Right kidney (tissue), 1 donor: Measurements from ENCODE around the gene MAB21L4.

ENCODE experiments used
- DNase-seq: peaks from one replicate; pipeline ENCODE4 v3.0.0-alpha.2; 2016

Gene MAB21L4

DNA sequence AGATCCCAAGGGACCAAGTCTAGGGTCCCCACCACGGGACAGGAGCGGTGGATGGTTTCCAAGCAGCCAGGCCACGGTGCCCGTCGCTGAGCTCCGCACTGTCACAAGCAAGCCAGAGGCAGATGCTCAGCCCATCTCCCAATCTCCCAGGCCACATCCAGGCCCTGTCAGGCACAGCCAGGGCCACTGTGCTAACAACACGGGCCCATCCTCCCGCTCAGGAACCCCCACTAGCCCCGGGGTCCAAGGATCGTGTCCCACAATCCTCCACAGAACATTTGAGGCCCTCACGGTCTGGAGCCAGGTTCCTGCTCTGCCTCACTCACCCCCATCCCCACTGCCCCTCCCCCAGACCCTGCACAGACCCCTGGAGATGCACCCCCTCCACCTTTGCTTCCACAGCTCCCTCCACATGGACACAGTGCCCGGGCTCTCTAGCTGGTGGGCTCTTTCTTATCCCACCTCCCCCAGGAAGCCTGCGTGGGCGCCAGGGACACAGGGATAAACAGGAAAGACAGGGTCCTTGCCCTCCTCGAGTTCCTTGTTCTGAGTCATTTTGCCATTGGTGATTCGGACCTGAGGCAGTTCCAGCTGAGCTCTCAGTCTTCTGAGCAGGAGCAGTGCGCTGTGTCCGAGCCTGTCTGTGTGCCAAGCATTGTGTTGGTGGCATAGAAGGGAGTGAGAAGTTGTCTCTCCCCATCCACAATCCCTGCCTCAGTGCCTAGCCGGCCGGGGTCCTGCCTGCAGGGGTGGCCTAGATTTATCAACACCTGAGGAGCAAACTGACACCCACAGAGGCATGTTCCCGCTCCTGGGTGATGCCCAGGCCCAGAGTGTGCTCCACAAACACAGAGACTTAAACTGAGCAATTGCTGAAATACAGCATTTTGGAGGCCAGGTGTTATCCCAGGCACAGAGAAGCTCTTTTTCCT lies 17.2 kb upstream of the MAB21L4 start:
- DNase-seq = no peak

DNA sequence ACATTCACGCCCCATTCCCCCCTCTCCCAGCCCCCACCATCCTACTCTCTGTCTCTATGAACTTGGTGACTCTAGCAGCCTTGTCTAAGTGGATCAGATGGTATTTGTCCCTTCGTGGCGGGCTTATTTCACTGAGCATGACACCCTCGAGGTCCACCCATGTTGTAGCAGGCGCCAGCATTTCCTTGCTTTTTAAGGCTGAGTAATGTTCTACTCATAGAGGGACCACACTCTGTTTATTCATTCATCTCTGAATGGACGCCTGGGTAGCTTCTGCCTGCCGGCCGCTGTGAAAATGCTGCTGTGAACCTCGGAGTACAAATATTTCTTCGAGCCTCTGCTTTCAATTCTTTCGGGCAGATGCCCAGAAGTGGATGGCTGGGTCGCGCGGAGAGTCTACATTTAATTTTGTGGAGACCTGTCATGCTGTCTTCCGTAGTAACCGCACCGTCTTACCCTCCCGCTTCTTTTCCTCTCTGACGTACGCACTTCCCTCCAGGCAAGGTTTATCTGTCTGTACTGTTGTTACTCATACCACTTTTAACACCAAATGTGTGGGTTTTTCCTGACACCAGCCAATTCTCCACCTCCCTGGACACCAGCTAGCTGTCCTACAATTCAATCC lies 15.8 kb upstream of the MAB21L4 start:
- no peak for DNase-seq

DNA sequence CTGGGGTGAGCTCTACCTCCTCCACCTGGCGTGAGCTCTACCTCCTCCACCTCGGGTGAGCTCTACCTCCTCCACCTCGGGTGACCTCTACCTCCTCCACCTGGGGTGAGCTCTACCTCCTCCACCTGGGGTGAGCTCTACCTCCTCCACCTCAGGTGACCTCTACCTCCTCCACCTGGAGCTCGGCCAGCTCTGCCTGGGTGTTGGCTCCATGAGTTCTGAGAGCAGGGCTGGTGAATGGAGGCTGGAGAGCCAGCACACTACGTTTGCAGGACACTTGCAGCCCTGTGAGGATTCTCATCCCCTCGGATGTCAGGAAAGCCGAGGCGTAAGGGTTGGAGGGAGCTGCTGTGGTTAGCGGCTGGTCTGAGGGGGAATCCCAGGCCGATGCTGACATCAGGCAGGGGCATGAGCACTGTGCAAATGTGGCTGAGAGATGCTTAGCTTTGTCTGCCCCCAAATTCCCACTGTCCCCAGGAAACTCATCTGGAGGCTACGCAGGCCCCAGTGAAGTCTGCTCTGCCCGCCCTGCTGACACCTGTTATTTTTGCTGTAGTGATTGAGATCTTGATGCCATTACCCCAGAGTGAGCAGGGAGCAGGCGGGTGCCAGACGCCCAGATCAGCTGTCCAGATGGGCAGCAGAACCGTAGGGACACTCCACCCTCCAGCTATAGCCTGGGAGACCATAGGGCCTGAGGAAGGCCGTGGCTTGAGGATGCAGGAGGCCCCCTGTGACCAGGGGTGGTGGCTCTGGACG lies 13.4 kb upstream of the MAB21L4 start:
- no peak for DNase-seq

DNA sequence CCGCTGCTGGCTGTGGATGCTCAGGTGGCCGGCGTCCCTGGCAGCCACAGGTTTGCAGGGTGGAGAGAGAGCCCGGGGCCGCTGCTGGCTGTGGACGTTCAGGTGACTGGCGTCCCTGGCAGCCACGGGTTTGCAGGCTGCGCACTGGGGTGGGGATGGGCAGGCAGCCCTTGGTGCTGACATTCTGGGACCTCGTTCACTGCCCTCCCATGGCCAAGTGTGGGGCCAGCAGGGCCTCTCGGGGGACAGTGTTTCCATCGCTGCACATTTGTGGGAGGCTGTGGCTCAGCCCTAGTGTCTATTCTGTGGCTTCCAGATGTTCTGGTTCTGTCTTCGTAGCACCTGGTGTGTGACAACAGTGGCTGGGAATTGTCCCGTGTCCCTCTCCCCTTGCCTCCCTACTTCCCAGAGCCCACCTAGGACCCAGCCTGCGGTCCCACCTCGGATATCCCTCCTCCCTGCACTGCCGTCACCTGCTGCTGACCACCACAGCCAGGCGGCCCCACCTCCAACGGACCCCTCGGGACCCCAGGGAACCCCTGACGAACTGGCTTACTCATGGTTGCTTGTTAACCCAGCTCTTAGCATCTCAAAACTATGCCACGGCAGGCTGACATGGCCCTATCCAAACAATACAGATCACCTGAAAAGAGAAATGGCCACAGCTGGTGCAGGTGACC lies 11.1 kb upstream of the MAB21L4 start:
- no peak for DNase-seq

DNA sequence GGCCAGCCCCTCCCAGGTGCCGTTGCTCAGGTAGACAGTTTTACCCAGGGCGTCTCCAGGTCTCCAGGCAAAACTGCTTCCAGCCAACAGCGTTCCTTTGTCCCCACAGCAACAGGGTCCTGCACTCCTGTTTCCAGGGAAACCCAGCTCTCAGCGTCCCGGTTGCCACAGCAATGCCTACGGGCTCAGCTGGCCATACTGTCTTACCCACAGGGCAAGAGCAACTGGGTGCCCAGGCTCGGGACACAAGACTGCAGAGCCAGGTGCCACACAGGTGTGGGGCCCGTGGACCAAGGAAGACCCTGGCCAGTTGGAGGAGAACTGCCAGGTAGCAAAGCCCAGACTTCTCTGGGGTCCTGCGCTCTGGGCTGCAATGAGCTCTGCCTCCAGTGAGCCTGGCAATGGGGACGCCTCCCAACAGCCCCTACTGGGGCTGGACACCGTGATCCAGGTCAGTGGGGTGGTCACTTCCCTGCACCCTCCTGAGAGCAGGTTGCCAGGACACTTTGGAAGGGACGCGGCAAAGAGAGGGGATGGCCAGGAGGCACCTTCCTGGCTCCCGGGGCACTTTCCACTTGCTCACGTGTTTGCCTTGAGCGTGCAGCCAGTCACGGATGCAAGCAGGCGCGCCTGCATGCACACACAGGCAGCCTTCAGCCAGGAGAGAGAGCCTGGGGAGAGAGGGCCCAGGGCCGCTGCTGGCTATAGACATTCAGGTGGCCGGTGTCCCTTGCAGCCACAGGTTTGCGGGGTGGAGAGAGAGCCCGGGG lies 10.4 kb upstream of the MAB21L4 start, which contains the start of gene CROCC2:
TSS of gene CROCC2 (plus strand) at position 196 of the 770 bp plus-strand sequence. CDS start at position 374, 178 bp downstream.
- no peak for DNase-seq

DNA sequence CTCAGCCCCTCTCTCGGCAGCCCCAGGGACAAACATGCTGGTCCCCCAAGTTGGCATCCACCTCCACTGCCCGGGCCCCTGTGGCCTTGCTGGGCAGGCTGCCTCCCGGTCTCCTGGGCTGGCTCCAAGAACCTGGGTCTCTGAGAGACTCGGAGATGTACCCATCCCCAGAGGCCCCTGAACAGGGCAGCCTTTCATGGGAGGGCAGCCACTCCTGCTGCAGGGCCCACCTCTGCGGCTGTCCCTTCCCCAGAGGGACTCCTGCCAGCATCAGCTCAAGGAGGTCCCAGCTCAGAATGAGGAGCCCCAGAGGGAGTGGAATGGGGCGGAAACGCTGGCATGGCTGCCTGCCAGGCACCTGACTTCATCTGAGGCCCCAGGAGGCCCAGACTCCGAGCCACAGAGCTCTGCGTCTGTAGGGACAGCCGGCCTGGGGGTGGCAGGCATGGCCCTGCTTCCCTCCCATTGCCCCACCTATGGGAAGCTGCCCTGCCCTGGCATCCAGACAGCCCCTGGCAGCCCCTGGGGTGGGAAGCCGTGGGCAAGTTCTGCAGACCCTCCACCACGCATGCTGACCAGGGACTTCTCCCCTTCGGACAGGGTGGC lies 9.3 kb upstream of the MAB21L4 start:
- DNase-seq = no peak

DNA sequence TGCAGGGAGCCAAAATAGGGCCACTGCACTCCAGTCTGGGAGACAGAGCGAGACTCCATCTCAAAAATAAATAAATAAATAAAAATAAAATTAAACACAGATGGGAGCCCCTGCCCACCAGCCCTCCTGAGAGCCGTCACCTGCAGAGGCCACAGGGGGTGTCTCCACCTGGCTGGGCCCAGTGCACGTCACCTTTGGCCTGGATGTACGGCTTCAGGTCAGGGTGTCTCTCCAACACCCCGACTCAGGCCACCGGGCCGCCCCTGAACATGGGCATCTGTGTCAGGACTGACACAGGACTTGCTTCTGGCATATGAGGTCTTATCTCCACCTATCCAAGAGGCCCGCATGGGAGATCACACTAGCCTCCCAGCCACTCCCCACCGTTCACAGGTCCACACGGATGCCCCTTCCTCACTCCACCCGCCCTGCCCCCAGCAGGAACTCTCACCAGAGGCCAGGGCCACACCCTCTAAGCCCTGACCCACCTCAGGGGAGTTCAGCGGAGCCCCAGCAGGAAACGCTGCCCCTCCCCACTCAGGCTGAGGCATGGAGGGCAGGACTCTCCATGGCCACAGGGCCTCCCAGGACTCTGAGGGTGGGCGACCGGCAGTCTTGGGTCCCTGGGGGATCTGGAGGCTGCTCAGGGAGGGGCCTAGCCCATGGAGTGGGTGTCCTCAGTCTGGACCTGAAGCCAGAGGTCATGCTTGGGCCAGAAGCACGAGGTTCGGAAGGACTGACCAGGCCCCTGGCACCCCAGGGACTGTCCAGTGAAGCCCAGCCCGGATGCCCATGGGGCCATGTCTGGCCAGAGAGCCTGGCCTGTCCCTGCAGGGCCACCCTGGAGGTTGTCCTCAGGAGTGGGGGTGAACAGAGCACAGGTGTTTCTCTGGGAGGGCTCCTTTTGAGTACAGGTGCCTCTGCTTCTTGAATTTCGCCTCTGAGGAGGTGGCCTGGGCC lies 8.5 kb upstream of the MAB21L4 start:
- no peak for DNase-seq

DNA sequence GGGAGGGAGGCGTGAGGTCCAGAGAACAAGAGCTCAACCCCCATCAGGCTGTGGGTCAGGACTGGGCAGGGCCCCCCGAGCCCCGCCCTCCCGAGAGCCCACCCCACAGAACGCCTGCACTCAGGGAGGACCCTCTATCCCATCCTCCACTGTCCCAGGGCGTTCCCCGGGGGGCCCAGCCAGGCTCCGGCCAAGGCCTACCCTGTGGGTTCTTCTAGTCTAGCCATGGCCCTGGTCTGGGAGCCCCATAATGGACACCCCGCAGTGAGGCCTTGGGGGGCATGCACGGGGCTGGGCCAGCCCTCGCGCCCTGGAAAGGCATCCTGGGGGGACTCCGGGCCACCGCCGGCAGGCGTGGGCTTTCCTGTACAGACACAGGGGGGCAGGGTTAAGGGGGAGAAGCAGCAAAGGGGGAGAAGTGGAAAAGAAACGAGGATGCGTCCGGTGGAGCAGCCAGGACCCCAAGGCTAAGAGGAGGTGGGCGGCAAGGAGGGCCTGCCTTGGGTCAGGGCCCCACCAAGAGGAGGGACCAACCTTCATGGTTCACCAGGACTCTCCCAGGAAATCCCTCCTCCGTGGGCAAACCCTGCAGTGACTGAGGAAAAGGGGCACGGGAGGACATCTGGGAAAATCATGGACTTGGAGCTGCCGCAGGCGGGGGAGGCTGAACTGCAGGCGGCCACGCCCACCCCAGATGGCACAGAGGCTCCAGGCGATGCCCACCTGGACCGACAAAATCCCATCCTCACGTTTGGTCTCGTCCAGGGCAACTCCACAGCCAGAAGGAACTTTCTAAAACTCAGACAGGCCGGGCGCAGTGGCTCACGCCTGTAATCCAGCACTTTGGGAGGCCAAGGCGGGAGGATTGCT lies 7.5 kb upstream of the MAB21L4 start:
- no peak for DNase-seq

DNA sequence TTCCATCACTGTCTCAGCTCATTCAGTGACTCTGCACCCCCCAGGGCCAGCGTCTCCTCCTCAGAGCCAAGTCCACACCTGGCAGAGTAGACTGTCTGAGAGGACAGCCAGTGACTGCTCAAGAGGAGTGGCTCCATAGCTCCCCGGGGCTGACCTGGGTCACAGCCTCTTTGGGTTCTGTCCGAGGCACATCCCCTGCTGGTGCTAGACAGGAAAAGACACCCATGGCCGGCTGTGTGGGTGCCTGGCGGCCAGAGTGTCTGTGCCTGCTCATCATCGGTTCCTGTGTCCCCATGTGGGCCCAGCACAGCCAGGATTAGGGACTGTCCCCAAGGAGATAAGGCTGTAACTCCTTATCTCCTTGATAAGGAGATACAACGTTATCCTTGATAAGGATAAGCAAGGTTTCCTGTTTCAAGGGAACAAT lies 6.7 kb upstream of the MAB21L4 start:
- DNase-seq = no peak

DNA sequence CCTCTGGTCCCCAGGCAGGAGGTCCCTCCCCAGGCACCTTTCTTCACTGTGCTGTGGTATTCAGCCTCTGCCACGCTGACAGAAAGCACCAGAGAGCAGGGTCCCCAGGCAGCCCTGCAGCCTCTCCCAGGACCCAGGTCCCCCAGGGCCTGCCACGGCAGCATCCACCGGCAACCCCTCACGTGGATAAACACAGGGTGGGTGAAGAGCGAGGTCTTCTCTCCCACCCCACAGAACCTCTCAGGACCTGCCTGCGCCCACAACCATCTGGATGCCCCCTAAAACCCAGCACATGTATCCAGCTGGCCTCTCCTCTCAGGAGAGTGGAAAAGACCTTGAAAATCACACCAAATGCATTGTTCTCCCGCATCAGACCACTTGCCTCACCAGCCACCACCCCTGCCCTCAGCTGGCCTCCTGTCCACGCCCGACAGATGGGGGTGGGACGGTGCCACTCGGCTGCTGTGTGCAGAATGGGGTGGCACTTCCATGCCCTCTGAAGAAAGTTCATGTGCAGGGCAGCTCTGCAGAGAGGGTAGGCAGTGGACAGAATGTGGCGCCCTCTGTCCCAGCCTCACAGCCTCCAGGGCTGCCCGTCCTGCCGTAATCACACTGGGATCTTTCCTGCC lies 6.1 kb upstream of the MAB21L4 start:
- no peak for DNase-seq

DNA sequence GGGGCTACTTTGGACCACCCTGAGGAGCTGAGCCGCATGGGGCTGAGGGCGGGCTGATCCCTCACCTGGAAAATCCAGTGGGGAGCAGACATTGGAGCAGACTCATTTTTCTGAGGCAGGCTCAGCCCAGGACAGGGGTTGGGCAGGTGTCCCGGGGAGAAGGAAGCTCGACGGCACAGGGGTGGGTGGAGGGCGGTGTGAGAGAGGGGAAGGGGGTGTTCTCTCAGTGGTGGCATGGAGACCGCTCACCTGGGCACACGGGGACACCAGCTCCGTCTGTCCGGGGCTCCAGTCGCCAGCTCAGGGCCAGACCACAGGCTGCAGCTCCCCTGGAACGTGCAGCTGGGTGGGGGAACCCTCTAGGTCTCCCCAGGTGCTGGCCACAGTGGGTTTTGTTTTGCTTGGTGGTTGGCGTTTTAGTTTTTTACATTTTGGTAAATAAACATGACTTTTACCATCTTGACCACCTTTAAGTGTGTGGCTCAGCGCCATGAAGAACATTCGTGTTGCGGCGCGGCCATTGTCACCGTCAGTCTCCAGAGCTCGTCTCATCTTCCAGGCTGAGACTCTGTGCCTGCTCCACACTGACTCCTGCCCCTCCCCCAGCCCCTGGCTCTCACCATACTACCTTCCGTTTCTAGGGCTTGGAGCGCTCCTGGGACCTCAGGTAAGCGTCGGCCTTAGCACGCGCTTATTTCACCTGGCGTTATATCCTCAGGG lies 4.3 kb upstream of the MAB21L4 start:
- no peak for DNase-seq

DNA sequence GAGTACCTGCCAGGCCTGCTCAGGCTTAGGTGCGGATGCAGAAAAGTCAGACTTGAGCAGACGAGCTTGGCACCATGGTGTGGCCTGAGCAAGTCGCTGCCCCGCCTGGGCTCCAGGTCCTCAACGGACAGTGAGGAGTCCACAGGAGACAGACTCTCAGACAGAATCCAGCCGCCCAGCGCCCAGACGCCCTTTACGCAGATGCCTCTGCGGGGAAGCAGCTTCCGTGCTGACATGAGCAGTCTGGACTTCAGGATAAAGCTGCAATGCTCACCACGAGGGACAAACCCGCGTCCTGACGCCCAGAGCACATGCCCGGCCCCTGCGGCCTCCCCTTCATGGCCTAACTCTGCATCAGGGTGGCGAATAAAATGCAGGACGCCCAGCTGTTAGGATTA lies 3.5 kb upstream of the MAB21L4 start:
- no peak for DNase-seq

DNA sequence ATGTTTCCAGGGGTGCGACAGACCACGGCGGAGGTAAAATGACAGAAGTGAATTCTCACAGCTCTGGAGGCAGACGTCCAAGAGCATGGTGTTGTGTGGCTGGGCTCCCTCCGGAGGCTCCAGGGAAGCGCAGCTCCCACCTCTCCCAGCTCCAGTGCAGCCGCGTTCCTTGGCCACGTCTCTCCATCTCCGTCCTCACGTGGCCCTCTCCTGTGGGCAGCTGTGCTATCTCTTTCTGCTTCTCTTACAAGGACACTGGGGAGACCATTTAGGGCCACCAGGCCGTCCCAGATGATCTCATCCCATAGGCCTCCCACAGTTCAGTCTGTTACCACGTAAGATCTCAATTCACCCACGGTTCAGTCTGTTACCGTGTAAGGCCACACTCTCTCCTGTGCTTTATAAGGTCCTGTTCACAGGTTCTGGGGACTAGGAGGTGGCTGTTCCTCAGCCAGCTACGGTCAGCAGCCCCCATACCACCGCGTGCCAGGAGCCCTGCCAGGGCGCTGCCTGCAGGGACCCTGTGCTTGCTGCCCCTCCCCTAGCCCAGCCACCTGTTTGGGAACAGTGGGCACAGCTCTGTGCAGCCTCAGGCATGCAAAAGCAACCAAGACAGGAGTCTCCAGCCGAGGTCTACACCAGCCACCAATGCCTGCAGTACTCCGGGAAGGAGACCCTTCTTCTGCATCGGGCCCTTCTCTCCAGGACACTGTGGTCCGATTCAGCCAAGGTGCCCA lies 2.9 kb upstream of the MAB21L4 start:
- no peak for DNase-seq

DNA sequence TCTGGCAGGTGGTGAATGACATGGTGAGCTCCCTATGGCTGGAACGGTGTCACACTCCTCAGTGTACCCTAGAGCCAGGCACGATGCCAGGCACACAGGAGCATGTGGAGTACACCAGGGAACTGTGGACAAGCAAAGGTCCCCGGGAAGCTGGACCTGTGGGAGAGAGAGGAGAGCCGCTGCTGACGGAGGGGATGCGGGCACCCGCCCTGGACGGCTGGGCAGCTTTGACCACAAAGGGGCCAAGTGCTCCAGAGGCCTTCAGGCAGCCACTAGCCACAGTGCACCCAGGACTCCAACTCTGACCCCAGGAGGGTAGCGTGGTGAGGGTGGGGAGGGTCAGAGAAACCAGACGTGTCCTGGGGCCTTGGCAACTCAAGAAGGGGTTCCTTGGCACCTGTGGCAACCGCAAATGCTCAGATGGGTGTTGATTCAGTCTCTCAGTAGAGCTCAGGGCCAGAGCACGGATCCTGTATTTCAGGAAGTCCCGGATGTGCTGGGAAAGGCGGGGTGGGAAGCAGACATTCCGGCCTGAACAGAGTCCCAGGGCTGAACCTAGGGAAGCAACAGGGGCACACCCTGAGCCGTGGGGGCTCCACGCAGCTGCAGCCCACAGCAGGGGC lies 2.3 kb upstream of the MAB21L4 start:
- no peak for DNase-seq

DNA sequence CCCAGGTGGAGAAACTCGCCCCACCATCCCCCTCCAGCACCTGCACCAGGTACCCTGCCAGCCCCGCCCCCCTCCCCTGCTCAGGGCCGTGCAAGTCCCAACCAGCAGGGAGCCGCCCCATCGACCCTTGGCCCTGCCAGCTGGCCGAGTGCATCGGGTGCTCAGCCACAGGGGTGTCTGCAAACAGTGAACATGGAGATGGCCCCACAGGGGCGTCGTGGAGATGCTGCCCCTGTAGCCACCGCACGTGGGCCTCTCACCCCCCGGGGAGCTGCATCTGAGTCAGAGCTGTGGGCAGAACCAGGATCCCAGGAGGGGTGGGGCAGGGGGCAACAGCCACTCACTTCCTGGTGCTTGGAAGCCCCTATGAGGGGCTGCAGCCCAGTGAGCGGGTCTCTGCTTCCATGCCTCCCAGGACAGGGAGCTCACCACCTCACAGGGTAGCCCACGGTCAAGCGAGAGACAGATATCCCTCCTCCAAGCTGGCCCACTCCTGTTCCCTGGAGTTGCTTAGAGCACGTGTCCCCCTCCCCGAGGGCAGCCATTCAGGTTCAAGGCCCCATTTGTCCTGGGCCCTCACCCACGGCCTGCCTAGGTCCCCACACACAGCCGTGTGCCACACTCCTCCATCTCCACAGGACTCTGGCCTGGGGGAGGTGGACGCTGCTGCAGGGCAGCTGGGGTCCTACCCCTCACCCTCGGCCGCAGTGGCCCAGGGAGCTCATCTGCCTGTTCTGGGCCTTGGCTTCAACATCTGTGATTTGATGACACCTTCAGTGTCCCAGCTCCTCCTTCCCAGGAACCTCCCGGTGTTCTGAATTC lies 1.1 kb upstream of the MAB21L4 start:
- DNase-seq = no peak

DNA sequence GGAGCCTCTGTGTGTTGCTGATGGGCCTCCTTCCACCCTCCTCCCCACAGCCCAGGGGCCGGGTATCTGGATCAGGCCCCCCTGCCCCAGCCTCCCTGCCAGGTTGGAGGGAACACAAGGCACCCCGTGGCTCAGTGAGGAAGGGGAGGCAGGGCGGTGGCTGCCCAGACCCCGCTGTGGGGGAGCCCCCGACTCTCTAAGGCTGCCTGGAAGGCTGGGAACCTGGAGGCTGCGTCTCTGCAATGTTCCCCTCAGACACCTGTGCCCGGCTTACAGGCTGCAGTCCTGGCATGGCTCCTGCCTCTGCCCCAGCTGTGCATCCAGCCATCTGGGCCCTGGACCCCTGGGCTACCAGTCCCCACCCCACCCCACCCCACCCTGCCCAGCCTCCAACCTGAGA lies 438 bp upstream of the MAB21L4 start:
- DNase-seq = no peak
